Caco-2 (cell line): ENCODE results near the gene SNX1. TPM values are rescaled to one million over a fixed set of nuclear protein-coding genes. Genes with fewer than 3 reads are reported as not detected.

Experiments used
- BruUV-seq: library from RNA; stranded (reverse); fragments of 400-500 nt; replicated peaks from 2 replicates; lab custom pipeline; 2021; lab: Mats Ljungman, UMichigan
- CTCF ChIA-PET: fragments of 300-600 bp; sonication (Branson Sonifier 250); formaldehyde crosslinking; loops from one replicate; lab custom pipeline; 2022; ENCODE audit warnings: antibody characterized with exemption; lab: Charles Lee
- POLR2A ChIA-PET: fragments of 300-600 bp; sonication (Branson Sonifier 250); formaldehyde crosslinking; loops from one replicate; lab custom pipeline; 2022; ENCODE audit warnings: antibody characterized with exemption; lab: Charles Lee
- DNase-seq, 2 experiments: peaks; one replicate each; pipeline versions ENCODE4 v3.0.0 to v3.0.0-alpha.2; 2020 to 2022
- H3K27me3 ChIP-seq: replicated peaks from 2 replicates; pipeline ENCODE4 v1.6.0; 2011; ENCODE audit warnings: low read length; ENCODE audit not compliant: control insufficient read depth, insufficient read depth
- H3K36me3 ChIP-seq: 2 replicates; pipeline ENCODE4 v1.5.1; 2011; ENCODE audit warnings: low read length; ENCODE audit not compliant: control insufficient read depth, insufficient read depth
- H3K4me1 ChIP-seq: fragments of 250-450 bp; sonication (Bioruptor Pico); 2 replicates; pipeline ENCODE4 v1.5.1; 2020; ENCODE audit warnings: mild to moderate bottlenecking
- H3K4me3 ChIP-seq: 2 replicates; pipeline ENCODE4 v1.5.1; 2011; ENCODE audit warnings: low read depth, mild to moderate bottlenecking, control low read depth, low read length
- H3K9me3 ChIP-seq: fragments of 250-450 bp; sonication (Bioruptor Pico); 2 replicates; pipeline ENCODE4 v1.5.1; 2020; ENCODE audit warnings: mild to moderate bottlenecking, moderate library complexity
- H3K27ac Mint-ChIP-seq: one replicate; pipeline ENCODE4 v1.8.0; 2022; ENCODE audit warnings: mixed read lengths; ENCODE audit not compliant: unreplicated experiment
- H3K27me3 Mint-ChIP-seq: one replicate; pipeline ENCODE4 v1.8.0; 2022; ENCODE audit warnings: mixed read lengths; ENCODE audit not compliant: insufficient read depth, unreplicated experiment
- H3K36me3 Mint-ChIP-seq: one replicate; pipeline ENCODE4 v1.8.0; 2022; ENCODE audit warnings: mild to moderate bottlenecking, mixed read lengths; ENCODE audit not compliant: insufficient read depth, unreplicated experiment
- H3K4me1 Mint-ChIP-seq: one replicate; pipeline ENCODE4 v1.8.0; 2022; ENCODE audit warnings: low read depth, mixed read lengths; ENCODE audit not compliant: unreplicated experiment
- H3K4me3 Mint-ChIP-seq: one replicate; pipeline ENCODE4 v1.8.0; 2022; ENCODE audit warnings: mild to moderate bottlenecking, moderate library complexity, mixed read lengths; ENCODE audit not compliant: unreplicated experiment
- H3K9me3 Mint-ChIP-seq: one replicate; pipeline ENCODE4 v1.8.0; 2022; ENCODE audit warnings: mixed read lengths; ENCODE audit not compliant: unreplicated experiment
- CTCF ChIP-seq, 2 experiments: fragments of 200-600 bp in 1 of 2; IDR thresholded peaks; 1 replicate in 1 of 2; 2 replicates in 1 of 2; pipeline versions ENCODE4 v1.5.1 to v1.8.0; 2011 to 2022; ENCODE audit warnings: antibody characterized with exemption in 1 of 2, control low read depth in 1 of 2, inconsistent platforms in 1 of 2, low read depth in 1 of 2, low read length in 1 of 2, mild to moderate bottlenecking in 1 of 2, moderate library complexity in 1 of 2; ENCODE audit not compliant: insufficient read depth in 1 of 2, severe bottlenecking in 1 of 2, unreplicated experiment in 1 of 2
- intact Hi-C: fragments of 100-400 bp; cut with micrococcal nuclease; formaldehyde crosslinking; loops from one replicate; pipeline ENCODE4 v1.10.0; 2022; ENCODE audit not compliant: unreplicated experiment
- total RNA-seq: library from RNA; stranded (reverse); gene quantifications from 2 replicates; pipeline ENCODE4 v1.2.3, GENCODE V29; 2022

The SNX1 gene
- total RNA-seq, 1 experiment from 2014 or later: 75.7 TPM

GRCh38 chr15:64153480-64154367 is 57.9 kb downstream of the SNX1 start:
- CTCF ChIA-PET: interaction anchor here (0.5 to 2.4 kb wide), 9 partner anchors 9 to 558 kb away, joined by 3 to 19 read pairs (median 4); partner anchors contain the start of genes CIAO2A, PPIB and SNX1
- Mint-ChIP-seq H3K4me1 (peaks cover 9% of the 10 kb centered on the region), H3K27me3 (no peaks in the 10 kb centered on the region), H3K9me3 (no peaks in the 10 kb centered on the region), H3K4me3 (peak overlapping the region; percentile 53), H3K27ac (no peak overlapping the region), H3K36me3 (peaks cover 62% of the 10 kb centered on the region)
- Histone ChIP-seq H3K36me3 (no peaks in the 10 kb centered on the region; the same call in 1 of the 2 replicates), H3K9me3 (no peaks in the 10 kb centered on the region), H3K27me3 (no peaks in the 10 kb centered on the region), H3K4me1 (peaks cover 5% of the 10 kb centered on the region; the same call in 1 of the 2 replicates), H3K4me3 (no peak overlapping the region)
- intact Hi-C loops: loop anchor here (2.0 kb wide), 1 partner anchor 61 kb away; the partner anchor contains the start of gene CIAO2A
- TF ChIP-seq CTCF (IDR thresholded peaks at IDR 0.05; ENCODE audit: insufficient read depth in 1 of 2, low read depth in 1 of 2, low read length in 1 of 2, severe bottlenecking in 1 of 2, unreplicated experiment in 1 of 2): peak; percentile 92 to 95
- DNase-seq: peak; percentile 85 to 94
- POLR2A ChIA-PET: interaction anchor here (0.6 to 1.4 kb wide), 4 partner anchors 9 to 1112 kb away, joined by 3 read pairs; partner anchors contain the start of gene PPIB
- no TSS peak for BruUV-seq

- no peak overlapping the region for H3K4me3 Mint-ChIP-seq
- peaks cover 74% of the 10 kb centered on the region for H3K36me3 Mint-ChIP-seq
- H3K4me3 ChIP-seq: no peak overlapping the region
- H3K27me3 Mint-ChIP-seq: no peaks in the 10 kb centered on the region
- intact Hi-C loops: no loop called here
- no peak for TF ChIP-seq CTCF (IDR thresholded peaks at IDR 0.05; ENCODE audit: insufficient read depth in 1 of 2, low read depth in 1 of 2, low read length in 1 of 2, severe bottlenecking in 1 of 2, unreplicated experiment in 1 of 2)
- no peak for DNase-seq
- no peaks in the 10 kb centered on the region for H3K9me3 Mint-ChIP-seq
- peaks cover 3% of the 10 kb centered on the region; the same call in 1 of the 2 replicates for H3K4me1 ChIP-seq
- POLR2A ChIA-PET: no interaction called here
- no peaks in the 10 kb centered on the region for H3K27me3 ChIP-seq
- H3K27ac Mint-ChIP-seq: peak overlapping the region; percentile 22
- no peaks in the 10 kb centered on the region; the same call in 1 of the 2 replicates for H3K36me3 ChIP-seq
- TSS peak; percentile 60 for BruUV-seq
- no peaks in the 10 kb centered on the region for H3K9me3 ChIP-seq
- peaks cover 9% of the 10 kb centered on the region for H3K4me1 Mint-ChIP-seq
- CTCF ChIA-PET: no interaction called here
Measured at GRCh38 chr15:64155802-64156651, 60.2 kb downstream of the SNX1 start.
